Measurements from ENCODE around the gene DNASE2. TPM values are rescaled to one million over a fixed set of nuclear protein-coding genes. Genes with fewer than 3 reads are reported as not detected.

Gene DNASE2
- total and polyA plus RNA-seq, 2 of the 8 experiments (the other 6 are each of a cell fraction or from before 2014, with no cell fraction given) = 33.2 to 48.2 TPM

GRCh38 chr19:12840091-12841079 lies 40.9 kb downstream of the DNASE2 start:
- H4K8ac ChIP-seq (ENCODE audit: extremely low read depth, insufficient read depth, low read length) = no peak overlapping the region
- H3K14ac ChIP-seq (ENCODE audit: insufficient read length) = no peak overlapping the region
- peak overlapping the region; percentile 70 to 75 for H3K4me2 ChIP-seq (ENCODE audit: insufficient read depth in 1 of 2, low read depth in 2 of 2, low read length in 2 of 2)
- no peak overlapping the region for H2AK5ac ChIP-seq (ENCODE audit: low read depth, low read length)
- FAIRE-seq (peak; percentile 89), DNase-seq (ENCODE audit: low read depth in 1 of 2, low spot score in 2 of 2) (peak; percentile 97 to 100)
- peaks cover 0 to 3% (median 0%) of the 10 kb centered on the region in 4 experiments; a peak in 1 of 8 replicates for H3K36me3 ChIP-seq (ENCODE audit: control insufficient read depth in 2 of 4, insufficient read depth in 4 of 4, low read length in 3 of 4)
- peaks cover 8 to 21% of the 10 kb centered on the region in 2 experiments for H4K20me1 ChIP-seq (replicated peaks in 1 of 2; ENCODE audit: control insufficient read depth in 1 of 2, insufficient read depth in 2 of 2, low read length in 2 of 2)
- ChIA-PET CTCF (ENCODE audit: partially characterized antibody) (interaction anchor here (0.9 kb wide), 1 partner anchor 12 kb away, joined by 4 read pairs; no protein-coding TSS in a partner anchor), POLR2A (ENCODE audit: partially characterized antibody) (interaction anchor here (1.1 kb wide), 1 partner anchor 40 kb away, joined by 3 read pairs; no protein-coding TSS in a partner anchor)
- no peak overlapping the region for H2AFZ ChIP-seq (ENCODE audit: low read length)
- H3K9me3 ChIP-seq (ENCODE audit: insufficient read depth in 2 of 2, low read depth in 1 of 2, low read length in 1 of 2) = no peaks in the 10 kb centered on the region
- H3K4me3 ChIP-seq (ENCODE audit: extremely low read depth in 1 of 4, insufficient read depth in 2 of 4, low read depth in 3 of 4, low read length in 4 of 4) = peak overlapping the region; percentile 27 to 68 (median 48); a peak in 7 of 8 replicates
- no peak overlapping the region for H3K56ac ChIP-seq (replicated peaks; ENCODE audit: insufficient read length, low read depth, low read length)
- H4K91ac ChIP-seq (replicated peaks; ENCODE audit: insufficient read length, low read length) = no peak overlapping the region
- H3K18ac ChIP-seq (ENCODE audit: extremely low read depth, low read length) = no peak overlapping the region; the same call in 1 of the 2 replicates
- peak overlapping the region in 2 of 4 experiments; percentile 31 to 33; a peak in 4 of 7 replicates for H3K9ac ChIP-seq (replicated peaks in 1 of 4; ENCODE audit: extremely low read depth in 1 of 4, low read depth in 3 of 4, low read length in 3 of 4)
- H2BK120ac ChIP-seq (replicated peaks; ENCODE audit: low read depth, low read length) = no peak overlapping the region
- H3K23ac ChIP-seq (ENCODE audit: insufficient read length) = no peak overlapping the region
- H3K27me3 ChIP-seq (replicated peaks in 1 of 4; ENCODE audit: control insufficient read depth in 3 of 4, extremely low read depth in 1 of 4, insufficient read depth in 3 of 4, low read length in 3 of 4) = peaks cover 0 to 1% (median 1%) of the 10 kb centered on the region in 4 experiments; a peak in 1 of 7 replicates
- H3K27ac ChIP-seq (ENCODE audit: low read depth, low read length) = 0 out of 2 replicates have a peak overlapping the region, but pooled peaks have one; percentile 32
- peaks cover 11% of the 10 kb centered on the region for H3K79me1 ChIP-seq (ENCODE audit: low read depth, low read length)
- peaks cover 15% of the 10 kb centered on the region for H3K23me2 ChIP-seq (ENCODE audit: low read depth, low read length)
- no peak overlapping the region for H2BK5ac ChIP-seq (ENCODE audit: low read depth, low read length)
- no peak overlapping the region for H2BK12ac ChIP-seq (ENCODE audit: low read depth, low read length)
- no peak overlapping the region for H3K4ac ChIP-seq (replicated peaks; ENCODE audit: insufficient read length, low read depth, low read length)
- peaks cover 0 to 9% of the 10 kb centered on the region in 2 experiments; a peak in 2 of 4 replicates for H3K79me2 ChIP-seq (ENCODE audit: control insufficient read depth in 1 of 2, insufficient read depth in 2 of 2, low read length in 2 of 2)
- peaks cover 8 to 31% (median 11%) of the 10 kb centered on the region in 4 experiments for H3K4me1 ChIP-seq (replicated peaks in 1 of 4; ENCODE audit: control insufficient read depth in 3 of 4, insufficient read depth in 4 of 4, low read length in 3 of 4)
- H2BK20ac ChIP-seq (ENCODE audit: low read length) = no peak overlapping the region
- WGBS, 2 experiments (ENCODE audit: extremely low coverage in 1 of 2, insufficient coverage in 1 of 2, insufficient read length in 1 of 2, insufficient replicate concordance in 2 of 2, low coverage in 1 of 2, low lambda C conversion rate in 2 of 2, missing lambda C conversion rate in 1 of 2) = 25% methylated on average over 40 of the region's 43 CpGs; no CpG with 5 or more reads in 1 of the 2 experiments
- no peak overlapping the region for H2BK15ac ChIP-seq (ENCODE audit: low read length)
- no peak overlapping the region for H4K5ac ChIP-seq (ENCODE audit: insufficient read length, low read depth, low read length)
- TF ChIP-seq BACH1 (IDR thresholded peaks at IDR 0.05; ENCODE audit: low read length) (peak; percentile 56; the same call in 1 of the 2 replicates), CREB1 (IDR thresholded peaks at IDR 0.05) (peak; percentile 74), NRF1 (IDR thresholded peaks at IDR 0.05; ENCODE audit: low read depth, low read length) (no peak), SIN3A (conservative IDR thresholded peaks at IDR 0.05 in 1 of 2, IDR thresholded peaks at IDR 0.05 in 1 of 2; ENCODE audit: low read depth in 1 of 2, low read length in 2 of 2) (peak in 1 of 2 experiments; percentile 61; a peak in 1 of 4 replicates), POLR2AphosphoS5 (IDR thresholded peaks at IDR 0.05; ENCODE audit: low read depth, low read length) (peak; percentile 38; the same call in 1 of the 2 replicates), ASH2L (IDR thresholded peaks at IDR 0.05; ENCODE audit: low read length) (no peak), EGR1 (IDR thresholded peaks at IDR 0.05; ENCODE audit: borderline replicate concordance, low read depth, low read length) (peak; percentile 18; the same call in 1 of the 2 replicates), SP1 (IDR thresholded peaks at IDR 0.05; ENCODE audit: low read depth, low read length) (peak; percentile 77; the same call in 1 of the 2 replicates), MAFK (IDR thresholded peaks at IDR 0.05; ENCODE audit: low read depth, low read length) (peak; percentile 3; the same call in 1 of the 2 replicates), EZH2 (IDR thresholded peaks at IDR 0.05; ENCODE audit: low read depth, low read length, severe bottlenecking) (no peak), POU5F1 (IDR thresholded peaks at IDR 0.05; ENCODE audit: low read depth, low read length) (no peak)

All from H1 (cell line).